ENCODE results near the gene AGAP1. TPM values are rescaled to one million over a fixed set of nuclear protein-coding genes. Genes with fewer than 3 reads are reported as not detected.

AGAP1 gene
- total and polyA plus RNA-seq, 4 donors = 2.0 to 8.5 (median 5.4) TPM

GRCh38 chr2:236075802-236076201 lies 582.0 kb downstream of the AGAP1 start:
- Histone ChIP-seq H3K27me3 (ENCODE audit: control insufficient read depth in 4 of 4, insufficient read depth in 4 of 4, low read length in 3 of 4) (no peaks in the 10 kb centered on the region), H3K27ac (ENCODE audit: low read depth in 1 of 2, low read length in 2 of 2) (no peak overlapping the region), H3K4me1 (ENCODE audit: control insufficient read depth in 4 of 4, insufficient read depth in 4 of 4, low read length in 3 of 4) (no peaks in the 10 kb centered on the region), H3K36me3 (ENCODE audit: control insufficient read depth in 4 of 4, insufficient read depth in 3 of 4, low read depth in 1 of 4, low read length in 3 of 4) (no peaks in the 10 kb centered on the region), H3K9ac (ENCODE audit: low read depth in 1 of 2, low read length in 2 of 2) (no peak overlapping the region), H3K4me3 (ENCODE audit: low read depth in 1 of 3, low read length in 3 of 3) (no peak overlapping the region), H3K9me3 (ENCODE audit: control insufficient read depth in 4 of 4, low read length in 3 of 4) (no peaks in the 10 kb centered on the region)
- TF ChIP-seq ZBTB33 (IDR thresholded peaks at IDR 0.05) = no peak
- no peak for TF ChIP-seq ATF3 (IDR thresholded peaks at IDR 0.05)
- no peak for TF ChIP-seq TAF1 (conservative IDR thresholded peaks at IDR 0.05)
- no peak for TF ChIP-seq YY1 (IDR thresholded peaks at IDR 0.05)
- TF ChIP-seq FOXA2 (IDR thresholded peaks at IDR 0.05) = no peak
- TF ChIP-seq SP1 (IDR thresholded peaks at IDR 0.05) = no peak
- no peak for TF ChIP-seq EGR1 (IDR thresholded peaks at IDR 0.05; ENCODE audit: low read depth in 2 of 2)
- TF ChIP-seq HNF4G (IDR thresholded peaks at IDR 0.05) = no peak
- TF ChIP-seq CTCF (IDR thresholded peaks at IDR 0.05; ENCODE audit: low read depth, low read length, missing input control) = no peak
- no peak for TF ChIP-seq RXRA (IDR thresholded peaks at IDR 0.05)
- no peak for TF ChIP-seq RAD21 (IDR thresholded peaks at IDR 0.05)
- no peak for TF ChIP-seq GABPA (IDR thresholded peaks at IDR 0.05 in 1 of 2, conservative IDR thresholded peaks at IDR 0.05 in 1 of 2)
- TF ChIP-seq JUND (IDR thresholded peaks at IDR 0.05) = no peak
- TF ChIP-seq NR2F2 (IDR thresholded peaks at IDR 0.05) = no peak
- no peak for TF ChIP-seq HNF4A (conservative IDR thresholded peaks at IDR 0.05)
- no peak for TF ChIP-seq FOXA1 (IDR thresholded peaks at IDR 0.05)
- no peak for TF ChIP-seq MAX (IDR thresholded peaks at IDR 0.05)
- DNase-seq (ENCODE audit: low spot score) = no peak
- WGBS = 93% methylated on average over 11 of the region's 11 CpGs

GRCh38 chr2:236078297-236079255 lies 584.7 kb downstream of the AGAP1 start:
- Histone ChIP-seq H3K27me3 (ENCODE audit: control insufficient read depth in 4 of 4, insufficient read depth in 4 of 4, low read length in 3 of 4) (no peaks in the 10 kb centered on the region), H3K4me3 (ENCODE audit: low read depth in 1 of 3, low read length in 3 of 3) (no peak overlapping the region), H3K27ac (ENCODE audit: low read depth in 1 of 2, low read length in 2 of 2) (no peak overlapping the region), H3K9ac (ENCODE audit: low read depth in 1 of 2, low read length in 2 of 2) (no peak overlapping the region), H3K36me3 (ENCODE audit: control insufficient read depth in 4 of 4, insufficient read depth in 3 of 4, low read depth in 1 of 4, low read length in 3 of 4) (no peaks in the 10 kb centered on the region), H3K4me1 (ENCODE audit: control insufficient read depth in 4 of 4, insufficient read depth in 4 of 4, low read length in 3 of 4) (no peaks in the 10 kb centered on the region), H3K9me3 (ENCODE audit: control insufficient read depth in 4 of 4, low read length in 3 of 4) (no peaks in the 10 kb centered on the region)
- WGBS = 89% methylated on average over 14 of the region's 14 CpGs
- no peak for DNase-seq (ENCODE audit: low spot score)
- TF ChIP-seq SP1 (IDR thresholded peaks at IDR 0.05) (no peak), JUND (IDR thresholded peaks at IDR 0.05) (no peak), NR2F2 (IDR thresholded peaks at IDR 0.05) (no peak), ZBTB33 (IDR thresholded peaks at IDR 0.05) (no peak), HNF4G (IDR thresholded peaks at IDR 0.05) (no peak), RAD21 (IDR thresholded peaks at IDR 0.05) (no peak), MAX (IDR thresholded peaks at IDR 0.05) (no peak), ATF3 (IDR thresholded peaks at IDR 0.05) (no peak)

Measured in liver (tissue), 9 donors.